Activated CD4-positive, CD25-positive, alpha-beta regulatory T cell treated with anti-CD3 and anti-CD28 coated beads, Interleukin-2, amount 50 U/mL, for 72 hours (primary cell): ENCODE results near the gene LRRC31.

Experiments
- DNase-seq: peaks from one replicate; pipeline ENCODE4 v3.0.0; 2021

LRRC31 gene

GRCh38 chr3:169861871-169862270 is 7.9 kb downstream of the LRRC31 start:
- DNase-seq, result no peak

GRCh38 chr3:169857811-169858210 is 11.9 kb downstream of the LRRC31 start:
- DNase-seq, result no peak

- no peak for DNase-seq
These were observed 14.2 kb downstream of the LRRC31 start for GRCh38 chr3:169855514-169855913.

GRCh38 chr3:169850618-169851017 is 19.1 kb downstream of the LRRC31 start:
- DNase-seq, result no peak

- DNase-seq, result no peak
These were observed 21.0 kb downstream of the LRRC31 start for GRCh38 chr3:169848741-169849140.

- no peak for DNase-seq
These were observed 21.8 kb downstream of the LRRC31 start for GRCh38 chr3:169847896-169848295.

- no peak for DNase-seq
These were observed 23.1 kb downstream of the LRRC31 start for GRCh38 chr3:169846458-169847193.

- no peak for DNase-seq
These were observed 26.8 kb downstream of the LRRC31 start for GRCh38 chr3:169842960-169843359.

GRCh38 chr3:169841171-169841570 is 28.6 kb downstream of the LRRC31 start:
- no peak for DNase-seq

- DNase-seq, result no peak
These were observed 31.2 kb downstream of the LRRC31 start for GRCh38 chr3:169838511-169839030.

- no peak for DNase-seq
These were observed 32.8 kb downstream of the LRRC31 start for GRCh38 chr3:169836942-169837275.

GRCh38 chr3:169836078-169836941 is 33.4 kb downstream of the LRRC31 start:
- DNase-seq, result no peak

GRCh38 chr3:169835533-169835932 is 34.2 kb downstream of the LRRC31 start:
- no peak for DNase-seq

- no peak for DNase-seq
These were observed 42.0 kb downstream of the LRRC31 start for GRCh38 chr3:169827712-169828111.

- DNase-seq, result no peak
These were observed 44.4 kb downstream of the LRRC31 start for GRCh38 chr3:169825316-169825715.

GRCh38 chr3:169822983-169823382 is 46.8 kb downstream of the LRRC31 start:
- no peak for DNase-seq

- DNase-seq, result no peak
These were observed 47.2 kb downstream of the LRRC31 start for GRCh38 chr3:169822540-169822939.

GRCh38 chr3:169822091-169822490 is 47.6 kb downstream of the LRRC31 start:
- DNase-seq, result no peak

GRCh38 chr3:169818316-169818715 is 51.4 kb downstream of the LRRC31 start:
- DNase-seq, result no peak

GRCh38 chr3:169815590-169816150 is 54.1 kb downstream of the LRRC31 start:
- DNase-seq, result no peak

- peak; percentile 63 for DNase-seq
These were observed 55.8 kb downstream of the LRRC31 start for GRCh38 chr3:169813757-169814517.

GRCh38 chr3:169813278-169813677 is 56.5 kb downstream of the LRRC31 start:
- no peak for DNase-seq
